Left lung (tissue), 14 donors: ENCODE data around the gene PRAMEF17. TPM values are rescaled to one million over a fixed set of nuclear protein-coding genes. Genes with fewer than 3 reads are reported as not detected.
"Not testable (repeated sequence)": the region's sequence is repeated elsewhere in the genome, so short reads cannot be mapped to it uniquely, and the experiment has no call there.

ENCODE experiments used
- ATAC-seq: fragments of 200-7000 bp; cut with Tn5 transposase; one replicate; pipeline ENCODE4 v1.9.1; 2020; ENCODE audit warnings: moderate library complexity
- DNase-seq, 4 donors: peaks; one replicate each; pipeline ENCODE4 v3.0.0-alpha.2; 2013 to 2020
- H3K27ac ChIP-seq, 2 donors: fragments of 200-600 bp; sonication (generic) in 1 of 2; one replicate each; pipeline versions ENCODE4 v1.5.0 to v1.8.0; 2020 to 2021
- H3K27me3 ChIP-seq, 2 donors: fragments of 200-600 bp; sonication (generic) in 1 of 2; one replicate each; pipeline versions ENCODE4 v1.5.0 to v1.8.0; 2020 to 2021
- H3K36me3 ChIP-seq, 2 donors: fragments of 200-600 bp; sonication (generic) in 1 of 2; one replicate each; pipeline versions ENCODE4 v1.5.0 to v1.8.0; 2020 to 2021
- H3K4me1 ChIP-seq, 2 donors: fragments of 200-600 bp; one replicate each; pipeline ENCODE4 v1.8.0; 2021
- H3K4me3 ChIP-seq, 2 donors: fragments of 200-600 bp; sonication (generic) in 1 of 2; one replicate each; pipeline versions ENCODE4 v1.5.0 to v1.8.0; 2020 to 2021; ENCODE audit warnings: mild to moderate bottlenecking in 1 of 2
- H3K9me3 ChIP-seq, 2 donors: fragments of 200-600 bp; sonication (generic) in 1 of 2; one replicate each; pipeline versions ENCODE4 v1.5.0 to v1.8.0; 2020 to 2021
- intact Hi-C, 2 donors: fragments of 100-400 bp; cut with DNase I; formaldehyde crosslinking; loops; one replicate each; pipeline versions ENCODE4 v1.11.2 to v1.14.2; 2022
- long read RNA-seq, 12 donors: library from polyadenylated mRNA in 2 of 12; unstranded in 2 of 12; transcript quantifications; one replicate each; pipeline ENCODE4 v2.0.0 and lab custom pipeline, GENCODE V29; 2019 to 2026
- polyA plus RNA-seq, 6 donors: library from polyadenylated mRNA; unstranded; fragments of 120-200 nt; gene quantifications; one replicate each; pipeline ENCODE4 v1.2.1, GENCODE V29; 2013; ENCODE audit not compliant: insufficient read length in 6 of 6
- total RNA-seq, 2 donors: library from RNA; stranded (reverse); fragmentation: NEBNext Ultra II Directional; extraction: Animal tissue kit (Norgen Biotek cat#: 25700); gene quantifications; one replicate each; pipeline ENCODE4 v1.2.1, GENCODE V29; 2021
- TF ChIP-seq, protein P1 (sequence below), 2 donors: fragments of 200-600 bp; sonication (generic) in 1 of 2; IDR thresholded peaks; one replicate each; pipeline versions ENCODE4 v1.5.0 to v1.8.0; 2021; ENCODE audit warnings: antibody characterized with exemption in 2 of 2
- donor health status: DM: no; HTN: yes; CAD: no.
- donor health status: DM: no; HTN: no; CAD: no.

The PRAMEF17 gene
- total RNA-seq (not detected), polyA plus RNA-seq (not detected)
- long read RNA-seq, donor 1: 0 reads
- long read RNA-seq, donor 2: 0 reads
- long read RNA-seq, donor 3: 0 reads
- long read RNA-seq, donor 4: 0 reads
- long read RNA-seq, donor 5: 0 reads
- long read RNA-seq, donor 6: 0 reads
- long read RNA-seq, donor 7: 0 reads
- long read RNA-seq, donor 8: 0 reads
- long read RNA-seq, donor 9: 0 reads
- long read RNA-seq, donor 10: 0 reads
- long read RNA-seq, donor 11: 0 reads
- long read RNA-seq, donor 12: 0 reads

GRCh38 chr1:13389332-13389731 is at the start of gene PRAMEF17:
PRAMEF17 (plus strand) TSS chr1:13389632; CDS start chr1:13389658, 26 bp downstream.
- intact Hi-C loops, H3K4me1 ChIP-seq, H3K27me3 ChIP-seq, H3K9me3 ChIP-seq, DNase-seq, H3K4me3 ChIP-seq, H3K36me3 ChIP-seq, H3K27ac ChIP-seq, ATAC-seq: not testable (repeated sequence)

DNA sequence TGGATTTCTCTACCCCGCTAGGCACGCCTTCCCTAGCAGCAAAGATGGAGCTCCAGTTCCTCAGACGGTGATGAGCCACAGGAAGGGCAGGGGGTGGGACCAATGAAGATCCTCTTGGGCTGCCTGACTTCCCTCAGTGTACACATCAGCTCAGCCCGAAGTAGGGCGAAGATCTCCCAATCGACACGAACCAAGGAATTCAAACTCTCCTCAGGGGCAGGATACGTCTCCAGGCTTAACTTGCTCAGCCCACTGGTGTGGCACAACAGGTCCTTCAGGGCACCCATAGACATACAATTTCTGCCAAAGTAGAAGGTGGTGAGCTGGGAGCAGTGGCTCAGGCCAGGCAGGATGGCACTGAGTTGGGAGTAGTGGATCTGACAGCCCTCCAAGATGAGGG is 46.9 kb upstream of the PRAMEF17 start:
- H3K27ac ChIP-seq, intact Hi-C loops: not testable (repeated sequence)

DNA sequence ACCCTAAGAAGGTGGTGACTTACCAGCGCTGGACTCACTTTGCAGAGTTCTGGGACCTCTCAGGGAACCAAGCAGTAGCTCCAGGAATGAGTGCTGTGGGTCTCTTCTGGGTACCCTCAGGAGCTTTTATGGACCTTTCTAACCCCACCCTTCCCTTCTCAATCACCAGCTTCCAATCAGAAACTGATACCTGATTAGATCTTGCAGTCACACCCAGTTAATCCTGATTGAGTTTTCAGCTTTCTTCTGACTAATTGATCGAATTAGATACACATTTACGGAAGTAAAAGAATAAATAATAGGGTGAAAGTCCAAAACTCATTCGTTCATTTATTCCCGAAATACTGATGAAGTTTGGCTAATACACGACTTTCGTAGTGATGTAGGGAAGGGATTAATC is 42.4 kb upstream of the PRAMEF17 start, which contains the start of gene PRAMEF14:
Gene PRAMEF14 (minus strand): TSS at position 101 of the 400 bp plus-strand sequence. CDS start 1,820 bp downstream, outside the sequence.
- H3K27ac ChIP-seq, H3K4me3 ChIP-seq, H3K36me3 ChIP-seq, H3K9me3 ChIP-seq, H3K4me1 ChIP-seq, ATAC-seq, intact Hi-C loops, H3K27me3 ChIP-seq, DNase-seq: not testable (repeated sequence)

More for the DNA sequence above, 46.9 kb upstream of the PRAMEF17 start:
- not testable (repeated sequence) for DNase-seq, ATAC-seq, H3K27me3 ChIP-seq, H3K9me3 ChIP-seq, H3K36me3 ChIP-seq, H3K4me3 ChIP-seq, H3K4me1 ChIP-seq

DNA sequence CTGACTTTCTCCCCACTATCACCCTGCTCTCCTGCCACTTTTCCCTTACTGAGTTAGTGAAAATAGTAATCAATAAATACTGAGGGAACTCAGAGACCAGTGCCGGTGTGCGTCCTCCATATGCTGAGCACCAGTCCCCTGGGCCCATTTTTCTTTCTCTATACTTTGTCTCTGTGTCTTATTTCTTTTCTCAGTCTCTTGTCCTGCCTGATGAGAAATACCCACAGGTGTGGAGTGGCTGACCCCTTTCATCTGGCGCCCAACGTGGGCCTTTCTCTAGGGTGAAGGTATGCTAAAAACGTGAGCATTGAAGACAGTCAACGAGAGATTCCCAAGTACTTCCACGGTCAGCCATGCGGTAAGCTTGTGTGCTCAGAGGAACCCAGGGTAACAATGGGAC is 36.0 kb upstream of the PRAMEF17 start:
- ATAC-seq, H3K4me3 ChIP-seq, H3K27me3 ChIP-seq, DNase-seq, H3K4me1 ChIP-seq, H3K9me3 ChIP-seq, H3K36me3 ChIP-seq, intact Hi-C loops, H3K27ac ChIP-seq: not testable (repeated sequence)

DNA sequence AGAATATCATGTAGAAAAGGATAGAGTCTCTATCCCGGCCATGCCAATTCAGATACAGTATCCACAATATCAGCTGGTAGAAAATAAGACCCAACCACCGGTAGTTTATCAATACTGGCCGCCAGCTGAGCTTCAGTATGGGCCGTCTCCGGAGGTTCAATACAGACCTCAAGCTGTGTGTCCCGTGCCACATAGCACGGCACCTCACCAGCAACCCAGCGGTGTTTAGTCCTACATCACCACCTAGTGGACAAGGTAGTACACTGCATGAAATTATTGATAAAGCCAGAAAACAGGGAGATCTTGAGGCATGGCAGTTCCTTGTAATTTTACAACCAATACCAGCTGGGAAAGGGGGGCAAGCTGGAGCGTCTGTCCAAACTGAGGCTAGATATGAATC is 35.0 kb upstream of the PRAMEF17 start:
- H3K4me1 ChIP-seq, intact Hi-C loops, H3K36me3 ChIP-seq, ATAC-seq, H3K27me3 ChIP-seq, H3K9me3 ChIP-seq, H3K4me3 ChIP-seq, DNase-seq, H3K27ac ChIP-seq: not testable (repeated sequence)

DNA sequence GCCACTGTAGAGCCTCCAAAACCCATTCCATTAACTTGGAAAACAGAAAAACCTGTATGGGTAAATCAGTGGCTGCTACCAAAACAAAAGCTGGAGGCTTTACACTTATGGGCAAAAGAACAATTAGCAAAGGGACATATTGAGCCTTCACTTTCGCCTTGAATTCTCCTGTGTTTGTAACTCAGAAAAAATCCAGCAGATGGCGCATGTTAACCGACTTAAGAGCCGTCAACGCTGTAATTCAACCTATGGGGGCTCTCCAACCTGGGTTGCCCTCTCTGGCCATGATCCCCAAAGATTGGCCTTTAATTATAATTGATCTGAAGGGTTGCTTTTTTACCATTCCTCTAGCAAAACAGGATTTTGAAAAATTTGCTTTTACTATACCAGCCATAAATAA is 32.7 kb upstream of the PRAMEF17 start:
- DNase-seq: peak in 2 of 4 donors; percentile 24 to 41
- H3K36me3 ChIP-seq, H3K27ac ChIP-seq, intact Hi-C loops, H3K9me3 ChIP-seq, ATAC-seq, H3K4me3 ChIP-seq, H3K4me1 ChIP-seq, H3K27me3 ChIP-seq: not testable (repeated sequence)
- TF ChIP-seq, protein P1, sequence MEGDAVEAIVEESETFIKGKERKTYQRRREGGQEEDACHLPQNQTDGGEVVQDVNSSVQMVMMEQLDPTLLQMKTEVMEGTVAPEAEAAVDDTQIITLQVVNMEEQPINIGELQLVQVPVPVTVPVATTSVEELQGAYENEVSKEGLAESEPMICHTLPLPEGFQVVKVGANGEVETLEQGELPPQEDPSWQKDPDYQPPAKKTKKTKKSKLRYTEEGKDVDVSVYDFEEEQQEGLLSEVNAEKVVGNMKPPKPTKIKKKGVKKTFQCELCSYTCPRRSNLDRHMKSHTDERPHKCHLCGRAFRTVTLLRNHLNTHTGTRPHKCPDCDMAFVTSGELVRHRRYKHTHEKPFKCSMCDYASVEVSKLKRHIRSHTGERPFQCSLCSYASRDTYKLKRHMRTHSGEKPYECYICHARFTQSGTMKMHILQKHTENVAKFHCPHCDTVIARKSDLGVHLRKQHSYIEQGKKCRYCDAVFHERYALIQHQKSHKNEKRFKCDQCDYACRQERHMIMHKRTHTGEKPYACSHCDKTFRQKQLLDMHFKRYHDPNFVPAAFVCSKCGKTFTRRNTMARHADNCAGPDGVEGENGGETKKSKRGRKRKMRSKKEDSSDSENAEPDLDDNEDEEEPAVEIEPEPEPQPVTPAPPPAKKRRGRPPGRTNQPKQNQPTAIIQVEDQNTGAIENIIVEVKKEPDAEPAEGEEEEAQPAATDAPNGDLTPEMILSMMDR (IDR thresholded peaks at IDR 0.05): peak; percentile 54 to 56

DNA sequence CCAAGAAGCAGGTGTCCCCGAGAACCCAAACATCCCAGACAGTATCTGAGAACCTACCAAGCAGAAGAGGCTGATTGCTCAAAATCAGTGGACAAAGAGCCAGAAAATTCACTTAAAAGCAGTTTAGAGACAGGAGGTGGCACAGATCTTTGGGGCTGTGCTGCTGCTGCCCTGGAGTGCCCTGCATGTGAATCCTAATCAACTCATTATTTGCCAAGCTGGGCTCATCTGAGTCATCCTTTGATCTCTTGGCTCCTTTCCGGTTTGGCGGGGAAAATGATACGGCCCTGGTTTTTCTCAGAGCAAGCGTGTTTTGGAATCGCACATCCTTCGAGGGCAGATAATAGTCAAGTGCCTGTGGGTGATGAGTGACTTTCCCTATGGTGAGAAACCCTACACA is 27.1 kb upstream of the PRAMEF17 start:
- DNase-seq, H3K27ac ChIP-seq, intact Hi-C loops, H3K9me3 ChIP-seq, H3K27me3 ChIP-seq, H3K36me3 ChIP-seq, H3K4me3 ChIP-seq, ATAC-seq, H3K4me1 ChIP-seq: not testable (repeated sequence)

GRCh38 chr1:13364928-13365327 is 24.5 kb upstream of the PRAMEF17 start:
- H3K27me3 ChIP-seq, intact Hi-C loops: not testable (repeated sequence)
- ATAC-seq: peak; percentile 88

GRCh38 chr1:13366536-13366935 is 22.9 kb upstream of the PRAMEF17 start:
- ATAC-seq, DNase-seq, H3K9me3 ChIP-seq, H3K27me3 ChIP-seq, H3K27ac ChIP-seq, H3K4me1 ChIP-seq, H3K36me3 ChIP-seq, intact Hi-C loops, H3K4me3 ChIP-seq: not testable (repeated sequence)

More at GRCh38 chr1:13364928-13365327, 24.5 kb upstream of the PRAMEF17 start:
- H3K9me3 ChIP-seq, H3K4me3 ChIP-seq, H3K36me3 ChIP-seq, H3K4me1 ChIP-seq, DNase-seq, H3K27ac ChIP-seq: not testable (repeated sequence)

- H3K36me3 ChIP-seq, H3K27me3 ChIP-seq, H3K4me1 ChIP-seq, H3K4me3 ChIP-seq, DNase-seq, intact Hi-C loops, H3K27ac ChIP-seq, H3K9me3 ChIP-seq: not testable (repeated sequence)
- ATAC-seq: peak; percentile 31
Measured at GRCh38 chr1:13368544-13368943, 20.9 kb upstream of the PRAMEF17 start.

GRCh38 chr1:13378983-13379382 is 10.4 kb upstream of the PRAMEF17 start:
- DNase-seq, H3K36me3 ChIP-seq, H3K27ac ChIP-seq, H3K9me3 ChIP-seq, intact Hi-C loops, ATAC-seq, H3K4me1 ChIP-seq, H3K27me3 ChIP-seq, H3K4me3 ChIP-seq: not testable (repeated sequence)

DNA sequence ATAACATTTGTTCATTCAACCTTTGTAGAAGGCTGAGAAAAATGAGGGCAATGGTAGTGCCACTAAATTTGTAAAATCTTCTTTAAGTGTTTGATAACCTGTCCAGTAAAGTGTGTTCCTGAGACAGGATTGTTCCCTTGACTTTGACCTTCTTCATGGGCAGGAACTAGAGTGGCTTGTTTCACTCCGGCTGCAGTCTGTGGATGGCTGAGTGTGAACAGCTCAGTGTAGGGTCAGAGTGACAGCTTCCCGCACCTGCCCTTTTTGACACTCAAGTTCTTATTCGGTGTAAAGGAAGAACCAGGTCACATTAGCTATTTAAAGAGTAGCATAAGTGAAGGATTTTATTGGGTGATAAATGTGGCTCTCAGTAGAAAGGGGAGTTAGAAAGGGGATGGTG is 9.1 kb upstream of the PRAMEF17 start:
- DNase-seq, H3K4me3 ChIP-seq, H3K9me3 ChIP-seq, intact Hi-C loops, H3K27ac ChIP-seq, H3K36me3 ChIP-seq, ATAC-seq, H3K4me1 ChIP-seq, H3K27me3 ChIP-seq: not testable (repeated sequence)

GRCh38 chr1:13393004-13393403 is 3.6 kb downstream of the PRAMEF17 start:
- H3K27me3 ChIP-seq, ATAC-seq, H3K36me3 ChIP-seq, H3K27ac ChIP-seq, H3K4me3 ChIP-seq, H3K4me1 ChIP-seq, H3K9me3 ChIP-seq, DNase-seq, intact Hi-C loops: not testable (repeated sequence)
